WTC11 (cell line): ENCODE measurements around the gene LAPTM4A. TPM values are rescaled to one million over a fixed set of nuclear protein-coding genes. Genes with fewer than 3 reads are reported as not detected.

Experiments used
- ATAC-seq: fragments of 200-7000 bp; cut with Tn5 transposase; 2 replicates; pipeline ENCODE4 v1.10.0; 2021; ENCODE audit warnings: mild to moderate bottlenecking, moderate library complexity
- CTCF ChIA-PET: fragments of 300-600 bp; sonication (Branson Sonifier 250); formaldehyde crosslinking; loops from one replicate; lab custom pipeline; 2021; ENCODE audit warnings: antibody characterized with exemption; lab: Charles Lee
- POLR2A ChIA-PET: fragments of 350-600 bp; sonication (Branson Sonifier 250); formaldehyde crosslinking; loops from one replicate; lab custom pipeline; 2021; ENCODE audit warnings: antibody characterized with exemption; lab: Charles Lee
- DNase-seq: peaks from one replicate; pipeline ENCODE4 v3.0.0; 2021; ENCODE audit warnings: low spot score
- H3K27ac Mint-ChIP-seq: 2 replicates; pipeline ENCODE4 v1.8.0; 2021; ENCODE audit warnings: mixed read lengths
- H3K27me3 Mint-ChIP-seq: 2 replicates; pipeline ENCODE4 v1.8.0; 2021; ENCODE audit warnings: low read depth, mild to moderate bottlenecking, moderate library complexity, mixed read lengths
- H3K36me3 Mint-ChIP-seq: 2 replicates; pipeline ENCODE4 v1.8.0; 2021; ENCODE audit warnings: mixed read lengths
- H3K4me1 Mint-ChIP-seq: 2 replicates; pipeline ENCODE4 v1.8.0; 2022; ENCODE audit warnings: mixed read lengths
- H3K4me3 Mint-ChIP-seq: 2 replicates; pipeline ENCODE4 v1.8.0; 2021; ENCODE audit warnings: mild to moderate bottlenecking, moderate library complexity, mixed read lengths
- H3K9me3 Mint-ChIP-seq: 2 replicates; pipeline ENCODE4 v1.8.0; 2021; ENCODE audit warnings: mixed read lengths
- E2F4 ChIP-seq: sonication (generic); formaldehyde crosslinking; IDR thresholded peaks from 2 replicates; pipeline ENCODE4 v1.8.1; 2022; ENCODE audit warnings: low read depth, mild to moderate bottlenecking, moderate library complexity, missing genetic modification reagents, borderline replicate concordance
- GABPB1 ChIP-seq: sonication (generic); formaldehyde crosslinking; IDR thresholded peaks from 2 replicates; pipeline ENCODE4 v1.8.1; 2023; ENCODE audit warnings: mild to moderate bottlenecking, missing genetic modification reagents
- IRF1 ChIP-seq: sonication (generic); formaldehyde crosslinking; IDR thresholded peaks from 2 replicates; pipeline ENCODE4 v1.8.0; 2023; ENCODE audit warnings: missing genetic modification reagents
- MYBL2 ChIP-seq: sonication (generic); formaldehyde crosslinking; IDR thresholded peaks from 2 replicates; pipeline ENCODE4 v1.8.1; 2023; ENCODE audit warnings: mild to moderate bottlenecking, moderate library complexity, missing genetic modification reagents
- NFE2L1 ChIP-seq: sonication (generic); formaldehyde crosslinking; IDR thresholded peaks from 2 replicates; pipeline ENCODE4 v1.8.1; 2023; ENCODE audit warnings: missing genetic modification reagents
- NFYB ChIP-seq: sonication (generic); formaldehyde crosslinking; conservative IDR thresholded peaks from 2 replicates; pipeline ENCODE4 v1.8.0; 2022; ENCODE audit warnings: low read depth, missing genetic modification reagents
- TEAD1 ChIP-seq: sonication (generic); formaldehyde crosslinking; IDR thresholded peaks from 2 replicates; pipeline ENCODE4 v1.8.0; 2022; ENCODE audit warnings: mild to moderate bottlenecking, missing genetic modification reagents
- USF1 ChIP-seq: sonication (generic); formaldehyde crosslinking; IDR thresholded peaks from 2 replicates; pipeline ENCODE4 v1.8.0; 2022; ENCODE audit warnings: mild to moderate bottlenecking, missing genetic modification reagents
- ZNF396 ChIP-seq: fragments of 250-450 bp; sonication (Bioruptor Pico); IDR thresholded peaks from 2 replicates; pipeline ENCODE4 v1.8.0; 2021; ENCODE audit warnings: mild to moderate bottlenecking, moderate library complexity, borderline replicate concordance
- total RNA-seq: library from RNA; stranded (reverse); gene quantifications from 3 replicates; pipeline ENCODE4 v1.2.3, GENCODE V29; 2021
- TF ChIP-seq, protein P1 (sequence below): sonication (generic); formaldehyde crosslinking; IDR thresholded peaks from 2 replicates; pipeline ENCODE4 v1.8.0; 2022; ENCODE audit warnings: mild to moderate bottlenecking, missing genetic modification reagents
- TF ChIP-seq, protein P2 (sequence below): sonication (generic); formaldehyde crosslinking; IDR thresholded peaks from 2 replicates; pipeline ENCODE4 v1.8.1; 2023; ENCODE audit warnings: mild to moderate bottlenecking, missing genetic modification reagents, moderate library complexity
- TF ChIP-seq, protein P3 (sequence below): sonication (generic); formaldehyde crosslinking; IDR thresholded peaks from 2 replicates; pipeline ENCODE4 v1.8.1; 2023; ENCODE audit warnings: mild to moderate bottlenecking, missing genetic modification reagents, moderate library complexity
- TF ChIP-seq, protein P4 (sequence below): sonication (generic); formaldehyde crosslinking; IDR thresholded peaks from 2 replicates; pipeline ENCODE4 v1.8.1; 2022; ENCODE audit warnings: low read depth, missing genetic modification reagents, borderline replicate concordance
- TF ChIP-seq, protein P5 (sequence below): fragments of 250-450 bp; sonication (Bioruptor Pico); IDR thresholded peaks from 2 replicates; pipeline ENCODE4 v1.8.0; 2021; ENCODE audit warnings: mild to moderate bottlenecking

Gene LAPTM4A
- total RNA-seq, 1 experiment from 2014 or later, result 163 TPM

GRCh38 chr2:20050646-20051531 lies 539 bp downstream of the LAPTM4A start:
- Mint-ChIP-seq H3K27me3 (peaks cover 3% of the 10 kb centered on the region; the same call in 1 of the 2 replicates), H3K36me3 (0 out of 2 replicates have a peak, but pooled peaks cover 2% of the 10 kb centered on the region), H3K4me1 (peaks cover 26% of the 10 kb centered on the region), H3K9me3 (no peaks in the 10 kb centered on the region), H3K27ac (no peak overlapping the region; the same call in 1 of the 2 replicates), H3K4me3 (no peak overlapping the region)
- DNase-seq (peak; percentile 64), ATAC-seq (peak; percentile 5)
- CTCF ChIA-PET, result interaction anchor here (0.6 to 6.7 kb wide), 11 partner anchors 8 to 191 kb away, joined by 3 to 62 read pairs (median 6); partner anchors contain the start of genes MATN3 and WDR35
- POLR2A ChIA-PET, result interaction anchor here (0.5 to 3.1 kb wide), 9 partner anchors 8 to 174 kb away, joined by 3 to 14 read pairs (median 3); partner anchors contain the start of genes MATN3, SDC1 and WDR35
- TF ChIP-seq MYBL2 (CRISPR knock-in tag) (0 out of 2 replicates have a peak, but pooled peaks have one; percentile 59), GABPB1 (CRISPR knock-in tag) (peak; percentile 35; the same call in 1 of the 2 replicates), NFYB (CRISPR knock-in tag) (no peak)
- TF ChIP-seq, protein P1, sequence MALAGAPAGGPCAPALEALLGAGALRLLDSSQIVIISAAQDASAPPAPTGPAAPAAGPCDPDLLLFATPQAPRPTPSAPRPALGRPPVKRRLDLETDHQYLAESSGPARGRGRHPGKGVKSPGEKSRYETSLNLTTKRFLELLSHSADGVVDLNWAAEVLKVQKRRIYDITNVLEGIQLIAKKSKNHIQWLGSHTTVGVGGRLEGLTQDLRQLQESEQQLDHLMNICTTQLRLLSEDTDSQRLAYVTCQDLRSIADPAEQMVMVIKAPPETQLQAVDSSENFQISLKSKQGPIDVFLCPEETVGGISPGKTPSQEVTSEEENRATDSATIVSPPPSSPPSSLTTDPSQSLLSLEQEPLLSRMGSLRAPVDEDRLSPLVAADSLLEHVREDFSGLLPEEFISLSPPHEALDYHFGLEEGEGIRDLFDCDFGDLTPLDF (CRISPR knock-in tag), result no peak

- Mint-ChIP-seq H3K27me3 (no peaks in the 10 kb centered on the region), H3K4me1 (peaks cover 28% of the 10 kb centered on the region), H3K27ac (no peak overlapping the region; the same call in 1 of the 2 replicates), H3K9me3 (no peaks in the 10 kb centered on the region), H3K4me3 (no peak overlapping the region), H3K36me3 (0 out of 2 replicates have a peak, but pooled peaks cover 2% of the 10 kb centered on the region)
- ATAC-seq (no peak), DNase-seq (no peak)
- ChIA-PET CTCF (interaction anchor here (1.6 to 6.7 kb wide), 6 partner anchors 34 to 192 kb away, joined by 6 to 62 read pairs (median 8); partner anchors contain the start of gene MATN3), POLR2A (interaction anchor here (0.5 to 3.1 kb wide), 3 partner anchors 35 to 175 kb away, joined by 3 to 14 read pairs (median 8); partner anchors contain the start of genes SDC1 and WDR35)
- TF ChIP-seq, protein P2, sequence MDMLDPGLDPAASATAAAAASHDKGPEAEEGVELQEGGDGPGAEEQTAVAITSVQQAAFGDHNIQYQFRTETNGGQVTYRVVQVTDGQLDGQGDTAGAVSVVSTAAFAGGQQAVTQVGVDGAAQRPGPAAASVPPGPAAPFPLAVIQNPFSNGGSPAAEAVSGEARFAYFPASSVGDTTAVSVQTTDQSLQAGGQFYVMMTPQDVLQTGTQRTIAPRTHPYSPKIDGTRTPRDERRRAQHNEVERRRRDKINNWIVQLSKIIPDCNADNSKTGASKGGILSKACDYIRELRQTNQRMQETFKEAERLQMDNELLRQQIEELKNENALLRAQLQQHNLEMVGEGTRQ, result peak; percentile 51
- TF ChIP-seq, protein P3, sequence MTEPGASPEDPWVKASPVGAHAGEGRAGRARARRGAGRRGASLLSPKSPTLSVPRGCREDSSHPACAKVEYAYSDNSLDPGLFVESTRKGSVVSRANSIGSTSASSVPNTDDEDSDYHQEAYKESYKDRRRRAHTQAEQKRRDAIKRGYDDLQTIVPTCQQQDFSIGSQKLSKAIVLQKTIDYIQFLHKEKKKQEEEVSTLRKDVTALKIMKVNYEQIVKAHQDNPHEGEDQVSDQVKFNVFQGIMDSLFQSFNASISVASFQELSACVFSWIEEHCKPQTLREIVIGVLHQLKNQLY (CRISPR knock-in tag), result no peak
- TF ChIP-seq NFE2L1, result no peak
- TF ChIP-seq USF1, result peak; percentile 58; the same call in 1 of the 2 replicates
- TF ChIP-seq TEAD1, result 0 out of 2 replicates have a peak, but pooled peaks have one; percentile 30
Measured at GRCh38 chr2:20050104-20050645, 1.3 kb downstream of the LAPTM4A start.

DNA sequence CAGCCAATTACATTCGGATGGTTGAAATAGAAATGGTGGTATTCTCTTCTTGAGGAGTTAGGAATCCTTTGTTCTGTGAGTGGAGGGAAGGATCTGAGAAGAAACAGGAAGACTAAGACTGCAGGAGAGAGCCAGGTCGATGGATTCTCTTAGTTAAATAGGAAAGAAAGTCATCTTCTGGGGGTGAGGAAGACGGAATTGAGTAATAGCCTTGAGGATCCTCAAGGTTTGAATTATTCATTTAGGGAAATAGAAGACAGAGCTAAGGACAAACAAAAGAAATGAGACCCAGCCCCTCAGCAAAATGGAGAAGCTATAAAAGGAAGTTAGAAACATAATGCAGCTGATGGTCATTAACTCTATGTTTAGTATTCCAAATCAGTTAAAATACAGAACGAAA lies 1.8 kb downstream of the LAPTM4A start:
- Mint-ChIP-seq H3K27ac (no peak overlapping the region; the same call in 1 of the 2 replicates), H3K4me3 (no peak overlapping the region), H3K4me1 (peaks cover 29% of the 10 kb centered on the region), H3K9me3 (no peaks in the 10 kb centered on the region), H3K36me3 (0 out of 2 replicates have a peak, but pooled peaks cover 2% of the 10 kb centered on the region), H3K27me3 (no peaks in the 10 kb centered on the region)
- POLR2A ChIA-PET, result no interaction called here
- no peak for DNase-seq
- CTCF ChIA-PET, result interaction anchor here (1.8 to 6.7 kb wide), 2 partner anchors 34 to 44 kb away, joined by 6 to 62 read pairs; no protein-coding TSS in a partner anchor
- ATAC-seq, result no peak
- TF ChIP-seq, protein P4, sequence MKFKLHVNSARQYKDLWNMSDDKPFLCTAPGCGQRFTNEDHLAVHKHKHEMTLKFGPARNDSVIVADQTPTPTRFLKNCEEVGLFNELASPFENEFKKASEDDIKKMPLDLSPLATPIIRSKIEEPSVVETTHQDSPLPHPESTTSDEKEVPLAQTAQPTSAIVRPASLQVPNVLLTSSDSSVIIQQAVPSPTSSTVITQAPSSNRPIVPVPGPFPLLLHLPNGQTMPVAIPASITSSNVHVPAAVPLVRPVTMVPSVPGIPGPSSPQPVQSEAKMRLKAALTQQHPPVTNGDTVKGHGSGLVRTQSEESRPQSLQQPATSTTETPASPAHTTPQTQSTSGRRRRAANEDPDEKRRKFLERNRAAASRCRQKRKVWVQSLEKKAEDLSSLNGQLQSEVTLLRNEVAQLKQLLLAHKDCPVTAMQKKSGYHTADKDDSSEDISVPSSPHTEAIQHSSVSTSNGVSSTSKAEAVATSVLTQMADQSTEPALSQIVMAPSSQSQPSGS (CRISPR knock-in tag), result no peak
- TF ChIP-seq ZNF396, result no peak
- no peak for TF ChIP-seq E2F4
- no peak for TF ChIP-seq IRF1 (CRISPR knock-in tag)
- TF ChIP-seq, protein P5, sequence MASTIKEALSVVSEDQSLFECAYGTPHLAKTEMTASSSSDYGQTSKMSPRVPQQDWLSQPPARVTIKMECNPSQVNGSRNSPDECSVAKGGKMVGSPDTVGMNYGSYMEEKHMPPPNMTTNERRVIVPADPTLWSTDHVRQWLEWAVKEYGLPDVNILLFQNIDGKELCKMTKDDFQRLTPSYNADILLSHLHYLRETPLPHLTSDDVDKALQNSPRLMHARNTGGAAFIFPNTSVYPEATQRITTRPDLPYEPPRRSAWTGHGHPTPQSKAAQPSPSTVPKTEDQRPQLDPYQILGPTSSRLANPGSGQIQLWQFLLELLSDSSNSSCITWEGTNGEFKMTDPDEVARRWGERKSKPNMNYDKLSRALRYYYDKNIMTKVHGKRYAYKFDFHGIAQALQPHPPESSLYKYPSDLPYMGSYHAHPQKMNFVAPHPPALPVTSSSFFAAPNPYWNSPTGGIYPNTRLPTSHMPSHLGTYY (CRISPR knock-in tag), result no peak
- TF ChIP-seq, all 79 proteins: peak for 0
